Fibroblast of villous mesenchyme (primary cell): ENCODE results near the gene PDHX. TPM values are rescaled to one million over a fixed set of nuclear protein-coding genes. Genes with fewer than 3 reads are reported as not detected.

Experiments used
- DNase-seq: peaks from one replicate; pipeline ENCODE4 v3.0.0-alpha.2; 2010; ENCODE audit warnings: low read depth
- H3K4me3 ChIP-seq: 2 replicates; pipeline ENCODE4 v1.5.1; 2011; ENCODE audit warnings: low read depth, mild to moderate bottlenecking, low read length
- total RNA-seq: library from RNA; depleted of rRNA; stranded (reverse); fragments of >200 nt; gene quantifications from 2 replicates; pipeline ENCODE4 v1.2.3, GENCODE V29; 2012
- TF ChIP-seq, protein P1 (sequence below): IDR thresholded peaks from 2 replicates; pipeline ENCODE4 v1.5.1; 2012; ENCODE audit warnings: low read depth, mild to moderate bottlenecking, low read length; ENCODE audit not compliant: insufficient read depth

Gene PDHX
- total RNA-seq, 1 donor: 66.9 TPM

DNA sequence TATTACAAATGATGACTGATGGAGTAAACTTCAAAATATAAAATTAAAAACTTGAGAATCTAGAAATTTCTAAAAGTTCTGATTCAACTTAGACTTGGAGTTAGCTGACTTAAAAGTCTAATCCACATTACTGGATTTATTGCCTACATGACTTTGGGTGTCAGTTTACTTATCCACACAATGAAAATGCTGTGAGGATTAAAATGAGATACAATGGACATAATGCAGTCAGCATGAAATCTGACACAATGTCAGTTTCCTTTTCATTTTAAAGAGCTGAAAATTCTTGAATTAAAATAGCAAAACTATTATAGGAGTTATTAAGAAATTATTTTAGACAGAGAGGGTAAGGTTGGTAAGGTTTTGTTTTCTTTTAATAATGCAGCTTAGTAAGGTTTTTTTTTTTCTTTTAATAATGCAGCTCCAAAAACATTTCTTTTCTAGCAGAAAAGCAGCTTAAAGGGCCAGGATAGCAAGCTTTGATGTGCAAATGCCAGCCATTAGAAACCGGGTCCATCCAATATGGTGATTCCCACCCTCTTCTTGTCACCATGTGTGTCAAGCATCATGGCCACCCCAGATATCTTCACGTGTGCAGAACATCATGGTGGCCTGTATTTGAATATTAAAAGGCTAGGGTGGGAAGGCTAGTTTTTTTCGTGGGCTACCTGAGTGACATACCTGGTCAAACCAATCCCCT, 19.1 kb upstream of the PDHX start:
- DNase-seq: no peak
- no peak overlapping the region for H3K4me3 ChIP-seq
- TF ChIP-seq, protein P1, sequence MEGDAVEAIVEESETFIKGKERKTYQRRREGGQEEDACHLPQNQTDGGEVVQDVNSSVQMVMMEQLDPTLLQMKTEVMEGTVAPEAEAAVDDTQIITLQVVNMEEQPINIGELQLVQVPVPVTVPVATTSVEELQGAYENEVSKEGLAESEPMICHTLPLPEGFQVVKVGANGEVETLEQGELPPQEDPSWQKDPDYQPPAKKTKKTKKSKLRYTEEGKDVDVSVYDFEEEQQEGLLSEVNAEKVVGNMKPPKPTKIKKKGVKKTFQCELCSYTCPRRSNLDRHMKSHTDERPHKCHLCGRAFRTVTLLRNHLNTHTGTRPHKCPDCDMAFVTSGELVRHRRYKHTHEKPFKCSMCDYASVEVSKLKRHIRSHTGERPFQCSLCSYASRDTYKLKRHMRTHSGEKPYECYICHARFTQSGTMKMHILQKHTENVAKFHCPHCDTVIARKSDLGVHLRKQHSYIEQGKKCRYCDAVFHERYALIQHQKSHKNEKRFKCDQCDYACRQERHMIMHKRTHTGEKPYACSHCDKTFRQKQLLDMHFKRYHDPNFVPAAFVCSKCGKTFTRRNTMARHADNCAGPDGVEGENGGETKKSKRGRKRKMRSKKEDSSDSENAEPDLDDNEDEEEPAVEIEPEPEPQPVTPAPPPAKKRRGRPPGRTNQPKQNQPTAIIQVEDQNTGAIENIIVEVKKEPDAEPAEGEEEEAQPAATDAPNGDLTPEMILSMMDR: no peak

DNA sequence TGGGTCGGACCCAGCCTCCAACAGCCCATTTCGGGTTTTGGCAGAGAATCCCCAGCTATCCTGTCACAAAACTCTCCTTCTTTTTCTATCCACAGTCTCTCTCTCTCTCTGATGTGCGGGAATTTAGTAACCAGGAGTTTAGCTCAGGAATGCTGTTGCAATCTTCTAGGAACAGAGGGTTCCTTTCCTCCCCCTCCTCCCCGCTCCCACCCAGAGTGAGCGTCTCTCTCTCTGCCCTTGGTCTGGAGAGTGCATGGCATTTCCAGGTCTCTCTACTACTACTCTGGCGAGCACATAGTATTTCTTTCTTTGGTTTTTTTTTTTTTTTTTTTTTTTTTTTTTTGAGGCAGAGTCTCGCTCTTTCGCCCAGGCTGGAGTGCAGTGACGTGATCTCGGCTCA, 17.9 kb upstream of the PDHX start:
- H3K4me3 ChIP-seq: no peak overlapping the region
- TF ChIP-seq, protein P1: no peak
- no peak for DNase-seq

DNA sequence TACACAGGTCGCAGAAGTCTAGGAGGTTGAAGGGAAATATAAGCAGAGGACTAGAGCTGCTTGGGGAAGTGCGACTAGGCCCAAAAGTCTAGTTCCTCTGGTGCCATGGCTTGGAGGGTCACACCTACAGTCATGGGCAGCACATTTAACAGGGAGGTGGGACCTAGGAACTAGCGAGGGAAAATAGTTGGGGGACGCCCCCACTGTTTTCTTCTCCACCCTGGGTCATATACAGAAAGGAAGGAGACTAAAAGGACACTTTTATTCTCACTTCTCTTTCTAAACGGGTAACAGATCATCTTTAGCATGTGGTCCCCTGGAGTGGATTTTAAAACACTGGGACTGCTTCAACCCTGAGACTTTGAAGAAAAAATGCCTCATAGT, 16.8 kb upstream of the PDHX start:
- no peak for DNase-seq
- no peak overlapping the region for H3K4me3 ChIP-seq
- TF ChIP-seq, protein P1: no peak

- TF ChIP-seq, protein P1: no peak
- H3K4me3 ChIP-seq: no peak overlapping the region
- no peak for DNase-seq
Observed at GRCh38 chr11:34904421-34904955, 11.9 kb upstream of the PDHX start.

DNA sequence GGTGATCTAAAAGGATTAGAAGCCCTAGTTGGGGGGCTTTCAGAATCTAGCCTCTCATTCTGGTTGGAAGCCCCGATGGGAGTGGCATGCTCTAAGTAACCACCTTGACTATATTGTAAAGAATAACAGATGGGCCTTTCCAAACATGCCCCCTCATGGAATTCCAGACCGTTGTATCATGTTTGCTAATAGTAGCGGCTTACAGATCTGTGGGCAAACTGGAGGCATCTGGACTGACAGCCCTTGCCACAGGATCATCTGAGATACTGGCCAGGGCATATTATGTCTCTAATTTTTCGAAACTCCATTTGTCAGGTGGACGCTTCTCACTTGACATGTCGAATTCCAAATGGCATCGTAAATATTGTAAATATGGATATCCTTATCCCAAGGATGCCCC, 10.8 kb upstream of the PDHX start:
- H3K4me3 ChIP-seq: no peak overlapping the region
- TF ChIP-seq, protein P1: no peak
- DNase-seq: no peak

DNA sequence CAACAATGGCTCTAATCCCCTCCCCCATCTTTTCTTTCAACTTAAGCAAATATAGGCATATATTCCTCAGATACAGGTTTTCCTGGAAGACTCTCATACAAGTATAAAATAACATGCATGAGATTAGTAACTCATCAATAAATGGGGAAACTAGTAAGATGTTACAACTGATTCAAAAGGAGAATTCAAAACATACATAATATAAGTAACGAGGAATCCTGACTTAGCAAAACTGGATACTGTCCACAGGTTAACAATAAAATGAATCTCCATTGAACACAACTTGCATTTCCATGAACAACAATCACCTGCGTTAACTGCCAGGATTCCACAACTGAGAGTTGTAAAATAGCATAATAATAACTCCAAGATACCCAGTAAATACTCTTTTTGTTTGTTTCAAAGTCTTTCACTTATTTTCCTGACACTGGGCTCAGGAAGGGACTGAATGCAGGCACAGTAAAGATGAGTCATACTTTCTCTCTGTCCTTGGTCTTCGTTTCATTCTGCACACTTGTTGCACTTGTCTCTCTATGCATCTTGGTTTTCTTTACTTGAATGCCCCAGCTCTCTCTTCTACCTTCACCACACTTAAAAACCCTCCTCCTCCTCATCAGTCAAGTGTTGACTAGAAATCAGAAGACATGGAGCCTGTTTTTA, 8.4 kb upstream of the PDHX start:
- TF ChIP-seq, protein P1: no peak
- no peak overlapping the region for H3K4me3 ChIP-seq
- no peak for DNase-seq
